GM23338 (cell line): Measurements from ENCODE around the gene FIGN.

Source experiments
- CREB1 ChIP-seq: fragments of 250-450 bp; sonication (Bioruptor Pico); IDR thresholded peaks from 2 replicates; pipeline ENCODE4 v1.5.0; 2020; ENCODE audit warnings: low read depth, mild to moderate bottlenecking, moderate library complexity
- EZH2 ChIP-seq: fragments of 200-600 bp; sonication (generic); IDR thresholded peaks from one replicate; pipeline ENCODE4 v1.8.0; 2017; ENCODE audit warnings: antibody characterized with exemption, mild to moderate bottlenecking, low read depth; ENCODE audit not compliant: unreplicated experiment
- EZH2phosphoT487 ChIP-seq: fragments of 200-600 bp; sonication (generic); IDR thresholded peaks from one replicate; pipeline ENCODE4 v1.8.1; 2018; ENCODE audit warnings: antibody characterized with exemption; ENCODE audit not compliant: unreplicated experiment
- JUNB ChIP-seq: IDR thresholded peaks from one replicate; pipeline ENCODE4 v1.6.1; 2016; ENCODE audit warnings: antibody characterized with exemption; ENCODE audit not compliant: unreplicated experiment
- NANOG ChIP-seq: IDR thresholded peaks from 2 replicates; pipeline ENCODE4 v1.6.1; 2016; ENCODE audit warnings: antibody characterized with exemption, borderline replicate concordance
- POLR2AphosphoS5 ChIP-seq: IDR thresholded peaks from 2 replicates; pipeline ENCODE4 v1.6.1; 2016; ENCODE audit warnings: antibody characterized with exemption, low read depth
- STAT1 ChIP-seq: IDR thresholded peaks from one replicate; pipeline ENCODE4 v1.6.1; 2016; ENCODE audit warnings: antibody characterized with exemption; ENCODE audit not compliant: unreplicated experiment
- ZNF114 ChIP-seq: fragments of 250-450 bp; sonication (Bioruptor Pico); IDR thresholded peaks from 2 replicates; pipeline ENCODE4 v1.5.0; 2020; ENCODE audit warnings: mild to moderate bottlenecking, moderate library complexity
- ZNF331 ChIP-seq: fragments of 250-450 bp; sonication (Bioruptor Pico); IDR thresholded peaks from 2 replicates; pipeline ENCODE4 v1.5.0; 2020; ENCODE audit warnings: low read depth, mild to moderate bottlenecking, moderate library complexity
- TF ChIP-seq, protein P1 (sequence below), 2 experiments: fragments of 200-600 bp in 1 of 2; sonication (generic) in 1 of 2; conservative IDR thresholded peaks; 2 replicates each; pipeline versions ENCODE4 v1.5.1 to v1.6.1; 2016 to 2017; ENCODE audit warnings: antibody characterized with exemption in 2 of 2, low read depth in 2 of 2, mild to moderate bottlenecking in 2 of 2, moderate library complexity in 1 of 2
- TF ChIP-seq, protein P2 (sequence below): fragments of 250-450 bp; sonication (Bioruptor Pico); IDR thresholded peaks from 2 replicates; pipeline ENCODE4 v1.5.0; 2020; ENCODE audit warnings: mild to moderate bottlenecking, moderate library complexity
- TF ChIP-seq, protein P3 (sequence below): IDR thresholded peaks from 2 replicates; pipeline ENCODE4 v1.6.1; 2016; ENCODE audit warnings: antibody characterized with exemption
- TF ChIP-seq, protein P4 (sequence below): IDR thresholded peaks from one replicate; pipeline ENCODE4 v1.6.1; 2018; ENCODE audit warnings: antibody characterized with exemption; ENCODE audit not compliant: unreplicated experiment

DNA sequence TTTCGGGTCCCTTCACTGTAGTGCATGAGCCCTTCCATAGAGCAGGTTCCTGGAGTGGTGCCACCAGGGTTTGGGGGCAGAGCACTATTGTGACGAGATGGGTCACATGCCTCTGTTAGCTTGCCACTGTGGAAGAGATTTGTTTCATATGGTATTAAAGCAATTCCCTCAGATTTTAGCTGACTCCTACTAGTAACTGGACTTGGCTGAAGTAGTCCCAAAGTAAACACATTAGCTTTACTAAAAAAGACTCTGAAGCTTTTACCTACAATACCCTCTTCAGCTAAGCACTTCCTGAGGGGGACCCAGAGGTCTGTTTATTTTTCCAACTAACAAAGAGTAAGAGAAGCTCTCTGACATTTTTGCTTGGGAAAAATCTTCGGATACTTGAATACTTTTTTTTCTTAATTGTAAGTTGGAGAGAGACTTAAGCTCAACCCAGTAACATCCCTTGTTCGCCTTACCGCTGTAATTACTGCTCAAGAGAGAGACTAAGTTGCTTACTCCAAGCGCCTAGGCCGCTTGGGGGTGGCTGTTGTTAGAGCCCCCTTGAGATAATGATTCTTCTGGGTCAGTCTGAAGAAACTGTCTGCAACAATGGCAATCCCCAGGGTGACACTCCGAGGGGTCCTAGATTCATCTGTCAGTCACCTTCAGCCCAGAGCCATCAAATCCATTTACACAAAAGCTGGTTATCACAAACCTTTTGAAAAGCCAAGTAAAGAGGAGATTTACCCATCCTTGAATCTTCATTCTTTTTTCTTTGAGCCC is 177.4 kb downstream of the FIGN start:
- TF ChIP-seq, protein P1, sequence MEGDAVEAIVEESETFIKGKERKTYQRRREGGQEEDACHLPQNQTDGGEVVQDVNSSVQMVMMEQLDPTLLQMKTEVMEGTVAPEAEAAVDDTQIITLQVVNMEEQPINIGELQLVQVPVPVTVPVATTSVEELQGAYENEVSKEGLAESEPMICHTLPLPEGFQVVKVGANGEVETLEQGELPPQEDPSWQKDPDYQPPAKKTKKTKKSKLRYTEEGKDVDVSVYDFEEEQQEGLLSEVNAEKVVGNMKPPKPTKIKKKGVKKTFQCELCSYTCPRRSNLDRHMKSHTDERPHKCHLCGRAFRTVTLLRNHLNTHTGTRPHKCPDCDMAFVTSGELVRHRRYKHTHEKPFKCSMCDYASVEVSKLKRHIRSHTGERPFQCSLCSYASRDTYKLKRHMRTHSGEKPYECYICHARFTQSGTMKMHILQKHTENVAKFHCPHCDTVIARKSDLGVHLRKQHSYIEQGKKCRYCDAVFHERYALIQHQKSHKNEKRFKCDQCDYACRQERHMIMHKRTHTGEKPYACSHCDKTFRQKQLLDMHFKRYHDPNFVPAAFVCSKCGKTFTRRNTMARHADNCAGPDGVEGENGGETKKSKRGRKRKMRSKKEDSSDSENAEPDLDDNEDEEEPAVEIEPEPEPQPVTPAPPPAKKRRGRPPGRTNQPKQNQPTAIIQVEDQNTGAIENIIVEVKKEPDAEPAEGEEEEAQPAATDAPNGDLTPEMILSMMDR (conservative IDR thresholded peaks at IDR 0.05; ENCODE audit: low read depth in 2 of 2), result no peak
- TF ChIP-seq EZH2 (no peak), POLR2AphosphoS5 (no peak), CREB1 (CRISPR knock-in tag) (no peak), STAT1 (no peak), ZNF114 (CRISPR knock-in tag) (no peak), EZH2phosphoT487 (no peak), JUNB (no peak), NANOG (no peak), ZNF331 (no peak)
- TF ChIP-seq, protein P2, sequence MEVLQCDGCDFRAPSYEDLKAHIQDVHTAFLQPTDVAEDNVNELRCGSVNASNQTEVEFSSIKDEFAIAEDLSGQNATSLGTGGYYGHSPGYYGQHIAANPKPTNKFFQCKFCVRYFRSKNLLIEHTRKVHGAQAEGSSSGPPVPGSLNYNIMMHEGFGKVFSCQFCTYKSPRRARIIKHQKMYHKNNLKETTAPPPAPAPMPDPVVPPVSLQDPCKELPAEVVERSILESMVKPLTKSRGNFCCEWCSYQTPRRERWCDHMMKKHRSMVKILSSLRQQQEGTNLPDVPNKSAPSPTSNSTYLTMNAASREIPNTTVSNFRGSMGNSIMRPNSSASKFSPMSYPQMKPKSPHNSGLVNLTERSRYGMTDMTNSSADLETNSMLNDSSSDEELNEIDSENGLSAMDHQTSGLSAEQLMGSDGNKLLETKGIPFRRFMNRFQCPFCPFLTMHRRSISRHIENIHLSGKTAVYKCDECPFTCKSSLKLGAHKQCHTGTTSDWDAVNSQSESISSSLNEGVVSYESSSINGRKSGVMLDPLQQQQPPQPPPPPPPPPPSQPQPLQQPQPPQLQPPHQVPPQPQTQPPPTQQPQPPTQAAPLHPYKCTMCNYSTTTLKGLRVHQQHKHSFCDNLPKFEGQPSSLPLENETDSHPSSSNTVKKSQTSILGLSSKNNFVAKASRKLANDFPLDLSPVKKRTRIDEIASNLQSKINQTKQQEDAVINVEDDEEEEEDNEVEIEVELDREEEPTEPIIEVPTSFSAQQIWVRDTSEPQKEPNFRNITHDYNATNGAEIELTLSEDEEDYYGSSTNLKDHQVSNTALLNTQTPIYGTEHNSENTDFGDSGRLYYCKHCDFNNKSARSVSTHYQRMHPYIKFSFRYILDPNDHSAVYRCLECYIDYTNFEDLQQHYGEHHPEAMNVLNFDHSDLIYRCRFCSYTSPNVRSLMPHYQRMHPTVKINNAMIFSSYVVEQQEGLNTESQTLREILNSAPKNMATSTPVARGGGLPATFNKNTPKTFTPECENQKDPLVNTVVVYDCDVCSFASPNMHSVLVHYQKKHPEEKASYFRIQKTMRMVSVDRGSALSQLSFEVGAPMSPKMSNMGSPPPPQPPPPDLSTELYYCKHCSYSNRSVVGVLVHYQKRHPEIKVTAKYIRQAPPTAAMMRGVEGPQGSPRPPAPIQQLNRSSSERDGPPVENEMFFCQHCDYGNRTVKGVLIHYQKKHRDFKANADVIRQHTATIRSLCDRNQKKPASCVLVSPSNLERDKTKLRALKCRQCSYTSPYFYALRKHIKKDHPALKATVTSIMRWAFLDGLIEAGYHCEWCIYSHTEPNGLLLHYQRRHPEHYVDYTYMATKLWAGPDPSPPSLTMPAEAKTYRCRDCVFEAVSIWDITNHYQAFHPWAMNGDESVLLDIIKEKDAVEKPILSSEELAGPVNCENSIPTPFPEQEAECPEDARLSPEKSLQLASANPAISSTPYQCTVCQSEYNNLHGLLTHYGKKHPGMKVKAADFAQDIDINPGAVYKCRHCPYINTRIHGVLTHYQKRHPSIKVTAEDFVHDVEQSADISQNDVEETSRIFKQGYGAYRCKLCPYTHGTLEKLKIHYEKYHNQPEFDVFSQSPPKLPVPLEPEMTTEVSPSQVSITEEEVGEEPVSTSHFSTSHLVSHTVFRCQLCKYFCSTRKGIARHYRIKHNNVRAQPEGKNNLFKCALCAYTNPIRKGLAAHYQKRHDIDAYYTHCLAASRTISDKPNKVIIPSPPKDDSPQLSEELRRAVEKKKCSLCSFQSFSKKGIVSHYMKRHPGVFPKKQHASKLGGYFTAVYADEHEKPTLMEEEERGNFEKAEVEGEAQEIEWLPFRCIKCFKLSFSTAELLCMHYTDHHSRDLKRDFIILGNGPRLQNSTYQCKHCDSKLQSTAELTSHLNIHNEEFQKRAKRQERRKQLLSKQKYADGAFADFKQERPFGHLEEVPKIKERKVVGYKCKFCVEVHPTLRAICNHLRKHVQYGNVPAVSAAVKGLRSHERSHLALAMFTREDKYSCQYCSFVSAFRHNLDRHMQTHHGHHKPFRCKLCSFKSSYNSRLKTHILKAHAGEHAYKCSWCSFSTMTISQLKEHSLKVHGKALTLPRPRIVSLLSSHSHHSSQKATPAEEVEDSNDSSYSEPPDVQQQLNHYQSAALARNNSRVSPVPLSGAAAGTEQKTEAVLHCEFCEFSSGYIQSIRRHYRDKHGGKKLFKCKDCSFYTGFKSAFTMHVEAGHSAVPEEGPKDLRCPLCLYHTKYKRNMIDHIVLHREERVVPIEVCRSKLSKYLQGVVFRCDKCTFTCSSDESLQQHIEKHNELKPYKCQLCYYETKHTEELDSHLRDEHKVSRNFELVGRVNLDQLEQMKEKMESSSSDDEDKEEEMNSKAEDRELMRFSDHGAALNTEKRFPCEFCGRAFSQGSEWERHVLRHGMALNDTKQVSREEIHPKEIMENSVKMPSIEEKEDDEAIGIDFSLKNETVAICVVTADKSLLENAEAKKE (CRISPR knock-in tag), result no peak
- TF ChIP-seq, protein P3, sequence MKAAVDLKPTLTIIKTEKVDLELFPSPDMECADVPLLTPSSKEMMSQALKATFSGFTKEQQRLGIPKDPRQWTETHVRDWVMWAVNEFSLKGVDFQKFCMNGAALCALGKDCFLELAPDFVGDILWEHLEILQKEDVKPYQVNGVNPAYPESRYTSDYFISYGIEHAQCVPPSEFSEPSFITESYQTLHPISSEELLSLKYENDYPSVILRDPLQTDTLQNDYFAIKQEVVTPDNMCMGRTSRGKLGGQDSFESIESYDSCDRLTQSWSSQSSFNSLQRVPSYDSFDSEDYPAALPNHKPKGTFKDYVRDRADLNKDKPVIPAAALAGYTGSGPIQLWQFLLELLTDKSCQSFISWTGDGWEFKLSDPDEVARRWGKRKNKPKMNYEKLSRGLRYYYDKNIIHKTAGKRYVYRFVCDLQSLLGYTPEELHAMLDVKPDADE, result no peak
- TF ChIP-seq, protein P4, sequence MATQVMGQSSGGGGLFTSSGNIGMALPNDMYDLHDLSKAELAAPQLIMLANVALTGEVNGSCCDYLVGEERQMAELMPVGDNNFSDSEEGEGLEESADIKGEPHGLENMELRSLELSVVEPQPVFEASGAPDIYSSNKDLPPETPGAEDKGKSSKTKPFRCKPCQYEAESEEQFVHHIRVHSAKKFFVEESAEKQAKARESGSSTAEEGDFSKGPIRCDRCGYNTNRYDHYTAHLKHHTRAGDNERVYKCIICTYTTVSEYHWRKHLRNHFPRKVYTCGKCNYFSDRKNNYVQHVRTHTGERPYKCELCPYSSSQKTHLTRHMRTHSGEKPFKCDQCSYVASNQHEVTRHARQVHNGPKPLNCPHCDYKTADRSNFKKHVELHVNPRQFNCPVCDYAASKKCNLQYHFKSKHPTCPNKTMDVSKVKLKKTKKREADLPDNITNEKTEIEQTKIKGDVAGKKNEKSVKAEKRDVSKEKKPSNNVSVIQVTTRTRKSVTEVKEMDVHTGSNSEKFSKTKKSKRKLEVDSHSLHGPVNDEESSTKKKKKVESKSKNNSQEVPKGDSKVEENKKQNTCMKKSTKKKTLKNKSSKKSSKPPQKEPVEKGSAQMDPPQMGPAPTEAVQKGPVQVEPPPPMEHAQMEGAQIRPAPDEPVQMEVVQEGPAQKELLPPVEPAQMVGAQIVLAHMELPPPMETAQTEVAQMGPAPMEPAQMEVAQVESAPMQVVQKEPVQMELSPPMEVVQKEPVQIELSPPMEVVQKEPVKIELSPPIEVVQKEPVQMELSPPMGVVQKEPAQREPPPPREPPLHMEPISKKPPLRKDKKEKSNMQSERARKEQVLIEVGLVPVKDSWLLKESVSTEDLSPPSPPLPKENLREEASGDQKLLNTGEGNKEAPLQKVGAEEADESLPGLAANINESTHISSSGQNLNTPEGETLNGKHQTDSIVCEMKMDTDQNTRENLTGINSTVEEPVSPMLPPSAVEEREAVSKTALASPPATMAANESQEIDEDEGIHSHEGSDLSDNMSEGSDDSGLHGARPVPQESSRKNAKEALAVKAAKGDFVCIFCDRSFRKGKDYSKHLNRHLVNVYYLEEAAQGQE, result no peak
